ENCODE measurements around the gene BAD. TPM values are rescaled to one million over a fixed set of nuclear protein-coding genes. Genes with fewer than 3 reads are reported as not detected.

Gene BAD
- total and polyA plus RNA-seq, 2 of the 13 experiments (the other 11 are each of a cell fraction or from before 2014, with no cell fraction given) = 17.9 to 28.5 TPM

DNA sequence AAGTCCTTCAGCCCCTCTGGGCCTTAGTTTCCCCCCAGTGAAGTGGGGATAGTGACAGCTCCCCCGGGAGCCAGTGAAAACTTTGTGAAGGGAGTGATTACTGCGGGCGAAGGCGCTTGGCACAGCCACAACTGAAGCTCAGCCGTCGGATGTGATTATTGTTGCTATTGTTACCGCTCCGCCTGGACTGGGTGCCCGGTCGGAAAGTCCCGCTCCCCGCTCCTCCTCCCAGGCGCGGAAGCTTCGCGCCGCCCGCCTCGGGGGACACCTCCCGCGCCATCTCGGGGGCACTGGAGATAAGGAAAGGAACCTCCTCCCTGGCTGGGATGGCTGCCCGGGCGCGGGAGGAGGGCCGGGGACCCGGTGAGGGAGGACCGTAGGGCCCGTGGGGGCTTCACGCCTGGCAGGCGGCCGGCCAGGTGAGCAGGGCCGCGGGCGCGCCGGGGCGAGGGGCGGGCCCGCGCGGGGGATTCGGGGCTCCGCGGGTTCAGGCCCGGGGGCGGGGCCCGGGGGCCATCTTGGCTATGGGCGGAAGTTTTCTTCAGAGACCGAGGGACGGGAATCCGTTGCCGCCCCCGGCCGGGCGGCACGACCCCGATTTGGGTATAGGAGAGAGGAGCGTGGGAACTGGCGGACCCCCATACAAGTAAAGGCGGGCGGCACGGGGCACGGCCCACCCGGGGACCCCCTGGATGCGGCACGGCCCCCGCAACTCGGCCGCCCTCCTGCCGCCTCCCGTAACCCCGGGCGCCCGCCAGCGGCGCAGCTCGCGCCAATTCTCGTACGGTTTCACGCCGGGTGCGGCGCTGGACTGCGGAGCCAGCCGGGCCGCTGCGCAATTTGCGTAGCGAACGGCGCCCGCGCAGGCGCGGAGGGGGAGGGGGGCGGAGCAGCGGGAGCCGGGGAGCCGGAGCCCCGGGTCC, 758 bp upstream of the BAD start, which contains the start of gene GPR137 (continued):
- TF ChIP-seq ZNF17 (CRISPR knock-in tag; IDR thresholded peaks at IDR 0.05) (no peak), ZNF251 (CRISPR knock-in tag; IDR thresholded peaks at IDR 0.05) (no peak), MIER3 (CRISPR knock-in tag; IDR thresholded peaks at IDR 0.05; ENCODE audit: borderline replicate concordance) (no peak), ZNF589 (CRISPR knock-in tag; conservative IDR thresholded peaks at IDR 0.05) (no peak), ZNF564 (CRISPR knock-in tag; IDR thresholded peaks at IDR 0.05) (no peak), NKX3-1 (CRISPR knock-in tag; IDR thresholded peaks at IDR 0.05) (no peak), TAF15 (IDR thresholded peaks at IDR 0.05; ENCODE audit: low read depth, low read length, poor library complexity, severe bottlenecking) (no peak), ZBTB7A (CRISPR knock-in tag; IDR thresholded peaks at IDR 0.05) (no peak), FOXJ3 (CRISPR knock-in tag; IDR thresholded peaks at IDR 0.05; ENCODE audit: borderline replicate concordance) (no peak), POLR2AphosphoS2 (IDR thresholded peaks at IDR 0.05; ENCODE audit: low read depth, low read length) (no peak), ZKSCAN8 (CRISPR knock-in tag; IDR thresholded peaks at IDR 0.05; ENCODE audit: borderline replicate concordance) (no peak; the same call in 1 of the 2 replicates), KLF12 (CRISPR knock-in tag; IDR thresholded peaks at IDR 0.05; ENCODE audit: borderline replicate concordance) (no peak; the same call in none of the 2 replicates), U2AF2 (IDR thresholded peaks at IDR 0.05; ENCODE audit: low read depth, low read length) (peak; percentile 100)
- TF ChIP-seq, protein P1, sequence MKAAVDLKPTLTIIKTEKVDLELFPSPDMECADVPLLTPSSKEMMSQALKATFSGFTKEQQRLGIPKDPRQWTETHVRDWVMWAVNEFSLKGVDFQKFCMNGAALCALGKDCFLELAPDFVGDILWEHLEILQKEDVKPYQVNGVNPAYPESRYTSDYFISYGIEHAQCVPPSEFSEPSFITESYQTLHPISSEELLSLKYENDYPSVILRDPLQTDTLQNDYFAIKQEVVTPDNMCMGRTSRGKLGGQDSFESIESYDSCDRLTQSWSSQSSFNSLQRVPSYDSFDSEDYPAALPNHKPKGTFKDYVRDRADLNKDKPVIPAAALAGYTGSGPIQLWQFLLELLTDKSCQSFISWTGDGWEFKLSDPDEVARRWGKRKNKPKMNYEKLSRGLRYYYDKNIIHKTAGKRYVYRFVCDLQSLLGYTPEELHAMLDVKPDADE (CRISPR knock-in tag; IDR thresholded peaks at IDR 0.05) = no peak
- TF ChIP-seq, protein P2, sequence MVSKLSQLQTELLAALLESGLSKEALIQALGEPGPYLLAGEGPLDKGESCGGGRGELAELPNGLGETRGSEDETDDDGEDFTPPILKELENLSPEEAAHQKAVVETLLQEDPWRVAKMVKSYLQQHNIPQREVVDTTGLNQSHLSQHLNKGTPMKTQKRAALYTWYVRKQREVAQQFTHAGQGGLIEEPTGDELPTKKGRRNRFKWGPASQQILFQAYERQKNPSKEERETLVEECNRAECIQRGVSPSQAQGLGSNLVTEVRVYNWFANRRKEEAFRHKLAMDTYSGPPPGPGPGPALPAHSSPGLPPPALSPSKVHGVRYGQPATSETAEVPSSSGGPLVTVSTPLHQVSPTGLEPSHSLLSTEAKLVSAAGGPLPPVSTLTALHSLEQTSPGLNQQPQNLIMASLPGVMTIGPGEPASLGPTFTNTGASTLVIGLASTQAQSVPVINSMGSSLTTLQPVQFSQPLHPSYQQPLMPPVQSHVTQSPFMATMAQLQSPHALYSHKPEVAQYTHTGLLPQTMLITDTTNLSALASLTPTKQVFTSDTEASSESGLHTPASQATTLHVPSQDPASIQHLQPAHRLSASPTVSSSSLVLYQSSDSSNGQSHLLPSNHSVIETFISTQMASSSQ (IDR thresholded peaks at IDR 0.05; ENCODE audit: low read depth) = no peak
- TF ChIP-seq, protein P2 (CRISPR knock-in tag; IDR thresholded peaks at IDR 0.05; ENCODE audit: borderline replicate concordance) = no peak
- TF ChIP-seq, protein P3, sequence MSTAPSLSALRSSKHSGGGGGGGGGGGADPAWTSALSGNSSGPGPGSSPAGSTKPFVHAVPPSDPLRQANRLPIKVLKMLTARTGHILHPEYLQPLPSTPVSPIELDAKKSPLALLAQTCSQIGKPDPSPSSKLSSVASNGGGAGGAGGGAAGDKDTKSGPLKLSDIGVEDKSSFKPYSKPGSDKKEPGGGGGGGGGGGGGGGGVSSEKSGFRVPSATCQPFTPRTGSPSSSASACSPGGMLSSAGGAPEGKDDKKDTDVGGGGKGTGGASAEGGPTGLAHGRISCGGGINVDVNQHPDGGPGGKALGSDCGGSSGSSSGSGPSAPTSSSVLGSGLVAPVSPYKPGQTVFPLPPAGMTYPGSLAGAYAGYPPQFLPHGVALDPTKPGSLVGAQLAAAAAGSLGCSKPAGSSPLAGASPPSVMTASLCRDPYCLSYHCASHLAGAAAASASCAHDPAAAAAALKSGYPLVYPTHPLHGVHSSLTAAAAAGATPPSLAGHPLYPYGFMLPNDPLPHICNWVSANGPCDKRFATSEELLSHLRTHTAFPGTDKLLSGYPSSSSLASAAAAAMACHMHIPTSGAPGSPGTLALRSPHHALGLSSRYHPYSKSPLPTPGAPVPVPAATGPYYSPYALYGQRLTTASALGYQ (CRISPR knock-in tag; IDR thresholded peaks at IDR 0.05) = no peak
- TF ChIP-seq, protein P4, sequence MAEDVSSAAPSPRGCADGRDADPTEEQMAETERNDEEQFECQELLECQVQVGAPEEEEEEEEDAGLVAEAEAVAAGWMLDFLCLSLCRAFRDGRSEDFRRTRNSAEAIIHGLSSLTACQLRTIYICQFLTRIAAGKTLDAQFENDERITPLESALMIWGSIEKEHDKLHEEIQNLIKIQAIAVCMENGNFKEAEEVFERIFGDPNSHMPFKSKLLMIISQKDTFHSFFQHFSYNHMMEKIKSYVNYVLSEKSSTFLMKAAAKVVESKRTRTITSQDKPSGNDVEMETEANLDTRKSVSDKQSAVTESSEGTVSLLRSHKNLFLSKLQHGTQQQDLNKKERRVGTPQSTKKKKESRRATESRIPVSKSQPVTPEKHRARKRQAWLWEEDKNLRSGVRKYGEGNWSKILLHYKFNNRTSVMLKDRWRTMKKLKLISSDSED (CRISPR knock-in tag; IDR thresholded peaks at IDR 0.05) = no peak
- TF ChIP-seq, protein P5, sequence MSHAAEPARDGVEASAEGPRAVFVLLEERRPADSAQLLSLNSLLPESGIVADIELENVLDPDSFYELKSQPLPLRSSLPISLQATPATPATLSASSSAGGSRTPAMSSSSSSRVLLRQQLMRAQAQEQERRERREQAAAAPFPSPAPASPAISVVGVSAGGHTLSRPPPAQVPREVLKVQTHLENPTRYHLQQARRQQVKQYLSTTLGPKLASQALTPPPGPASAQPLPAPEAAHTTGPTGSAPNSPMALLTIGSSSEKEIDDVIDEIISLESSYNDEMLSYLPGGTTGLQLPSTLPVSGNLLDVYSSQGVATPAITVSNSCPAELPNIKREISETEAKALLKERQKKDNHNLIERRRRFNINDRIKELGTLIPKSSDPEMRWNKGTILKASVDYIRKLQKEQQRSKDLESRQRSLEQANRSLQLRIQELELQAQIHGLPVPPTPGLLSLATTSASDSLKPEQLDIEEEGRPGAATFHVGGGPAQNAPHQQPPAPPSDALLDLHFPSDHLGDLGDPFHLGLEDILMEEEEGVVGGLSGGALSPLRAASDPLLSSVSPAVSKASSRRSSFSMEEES (CRISPR knock-in tag; IDR thresholded peaks at IDR 0.05) = no peak
